H1 (cell line): ENCODE data around the gene VPS25. TPM values are rescaled to one million over a fixed set of nuclear protein-coding genes. Genes with fewer than 3 reads are reported as not detected.

ENCODE experiments used
- ATF2 ChIP-seq: IDR thresholded peaks from 2 replicates; pipeline ENCODE4 v1.6.1; 2012; ENCODE audit warnings: low read length, inconsistent platforms
- CBX8 ChIP-seq: fragments of 300-800, 300-1000 bp; sonication (generic); IDR thresholded peaks from 2 replicates; pipeline ENCODE4 v1.7.1; 2016; ENCODE audit warnings: low read depth, low read length, borderline replicate concordance
- JUN ChIP-seq: IDR thresholded peaks from 2 replicates; pipeline ENCODE4 v1.6.1; 2011; ENCODE audit warnings: low read depth, mild to moderate bottlenecking, improper control_type of control experiment, low read length
- SAP30 ChIP-seq: fragments of 300-600 bp; sonication (generic); IDR thresholded peaks from 2 replicates; pipeline ENCODE4 v1.7.1; 2012; ENCODE audit warnings: low read length, moderate library complexity, mild to moderate bottlenecking, inconsistent platforms; ENCODE audit not compliant: insufficient read depth, insufficient replicate concordance
- SIRT6 ChIP-seq: IDR thresholded peaks from one replicate; pipeline ENCODE4 v1.7.1; 2012; ENCODE audit warnings: low read length, inconsistent platforms
- SP1 ChIP-seq: IDR thresholded peaks from 2 replicates; pipeline ENCODE4 v1.6.1; 2011; ENCODE audit warnings: low read depth, low read length
- SUZ12 ChIP-seq: fragments of 200-600 bp; sonication (generic); IDR thresholded peaks from 2 replicates; pipeline ENCODE4 v1.6.1; 2012; ENCODE audit warnings: mild to moderate bottlenecking, inconsistent platforms, low read length, moderate library complexity, mixed read lengths
- TCF12 ChIP-seq: IDR thresholded peaks from 2 replicates; pipeline ENCODE4 v1.6.1; 2011; ENCODE audit warnings: low read depth, mild to moderate bottlenecking, low read length
- ZNF274 ChIP-seq: IDR thresholded peaks from 2 replicates; pipeline ENCODE4 v1.7.0; 2012; ENCODE audit warnings: low read length, borderline replicate concordance; ENCODE audit errors: extremely low read depth
- polyA plus RNA-seq, 7 experiments: library from polyadenylated mRNA; depleted of rRNA in 3 of 7; stranded (reverse) in 5 of 7; unstranded in 2 of 7; fragments of >200 nt in 5 of 7; fragments of 200-250 nt in 2 of 7; gene quantifications; 1 replicate in 5 of 7; 2 replicates in 1 of 7; 4 replicates in 1 of 7; pipeline versions ENCODE4 v1.2.1 to v1.2.3, GENCODE V29; 2011 to 2013; ENCODE audit warnings: missing spikeins in 2 of 7, mixed read lengths in 2 of 7
- total RNA-seq: library from RNA; stranded (reverse); fragmentation: NEBNext Ultra II Directional; extraction: Animal tissue kit (Norgen Biotek cat#: 25700); gene quantifications from 2 replicates; pipeline ENCODE4 v1.2.1, GENCODE V29; 2021
- TF ChIP-seq, protein P1 (sequence below): fragments of 300-600 bp; sonication (generic); IDR thresholded peaks from 2 replicates; pipeline ENCODE4 v1.7.1; 2012; ENCODE audit warnings: low read length, moderate library complexity, mild to moderate bottlenecking, inconsistent platforms; ENCODE audit not compliant: insufficient replicate concordance

Gene VPS25
- total and polyA plus RNA-seq, 2 of the 8 experiments (the other 6 are each of a cell fraction or from before 2014, with no cell fraction given): 88.2 to 188 TPM

GRCh38 chr17:42806249-42806648 is 33.0 kb downstream of the VPS25 start (continued):
- TF ChIP-seq, protein P1, sequence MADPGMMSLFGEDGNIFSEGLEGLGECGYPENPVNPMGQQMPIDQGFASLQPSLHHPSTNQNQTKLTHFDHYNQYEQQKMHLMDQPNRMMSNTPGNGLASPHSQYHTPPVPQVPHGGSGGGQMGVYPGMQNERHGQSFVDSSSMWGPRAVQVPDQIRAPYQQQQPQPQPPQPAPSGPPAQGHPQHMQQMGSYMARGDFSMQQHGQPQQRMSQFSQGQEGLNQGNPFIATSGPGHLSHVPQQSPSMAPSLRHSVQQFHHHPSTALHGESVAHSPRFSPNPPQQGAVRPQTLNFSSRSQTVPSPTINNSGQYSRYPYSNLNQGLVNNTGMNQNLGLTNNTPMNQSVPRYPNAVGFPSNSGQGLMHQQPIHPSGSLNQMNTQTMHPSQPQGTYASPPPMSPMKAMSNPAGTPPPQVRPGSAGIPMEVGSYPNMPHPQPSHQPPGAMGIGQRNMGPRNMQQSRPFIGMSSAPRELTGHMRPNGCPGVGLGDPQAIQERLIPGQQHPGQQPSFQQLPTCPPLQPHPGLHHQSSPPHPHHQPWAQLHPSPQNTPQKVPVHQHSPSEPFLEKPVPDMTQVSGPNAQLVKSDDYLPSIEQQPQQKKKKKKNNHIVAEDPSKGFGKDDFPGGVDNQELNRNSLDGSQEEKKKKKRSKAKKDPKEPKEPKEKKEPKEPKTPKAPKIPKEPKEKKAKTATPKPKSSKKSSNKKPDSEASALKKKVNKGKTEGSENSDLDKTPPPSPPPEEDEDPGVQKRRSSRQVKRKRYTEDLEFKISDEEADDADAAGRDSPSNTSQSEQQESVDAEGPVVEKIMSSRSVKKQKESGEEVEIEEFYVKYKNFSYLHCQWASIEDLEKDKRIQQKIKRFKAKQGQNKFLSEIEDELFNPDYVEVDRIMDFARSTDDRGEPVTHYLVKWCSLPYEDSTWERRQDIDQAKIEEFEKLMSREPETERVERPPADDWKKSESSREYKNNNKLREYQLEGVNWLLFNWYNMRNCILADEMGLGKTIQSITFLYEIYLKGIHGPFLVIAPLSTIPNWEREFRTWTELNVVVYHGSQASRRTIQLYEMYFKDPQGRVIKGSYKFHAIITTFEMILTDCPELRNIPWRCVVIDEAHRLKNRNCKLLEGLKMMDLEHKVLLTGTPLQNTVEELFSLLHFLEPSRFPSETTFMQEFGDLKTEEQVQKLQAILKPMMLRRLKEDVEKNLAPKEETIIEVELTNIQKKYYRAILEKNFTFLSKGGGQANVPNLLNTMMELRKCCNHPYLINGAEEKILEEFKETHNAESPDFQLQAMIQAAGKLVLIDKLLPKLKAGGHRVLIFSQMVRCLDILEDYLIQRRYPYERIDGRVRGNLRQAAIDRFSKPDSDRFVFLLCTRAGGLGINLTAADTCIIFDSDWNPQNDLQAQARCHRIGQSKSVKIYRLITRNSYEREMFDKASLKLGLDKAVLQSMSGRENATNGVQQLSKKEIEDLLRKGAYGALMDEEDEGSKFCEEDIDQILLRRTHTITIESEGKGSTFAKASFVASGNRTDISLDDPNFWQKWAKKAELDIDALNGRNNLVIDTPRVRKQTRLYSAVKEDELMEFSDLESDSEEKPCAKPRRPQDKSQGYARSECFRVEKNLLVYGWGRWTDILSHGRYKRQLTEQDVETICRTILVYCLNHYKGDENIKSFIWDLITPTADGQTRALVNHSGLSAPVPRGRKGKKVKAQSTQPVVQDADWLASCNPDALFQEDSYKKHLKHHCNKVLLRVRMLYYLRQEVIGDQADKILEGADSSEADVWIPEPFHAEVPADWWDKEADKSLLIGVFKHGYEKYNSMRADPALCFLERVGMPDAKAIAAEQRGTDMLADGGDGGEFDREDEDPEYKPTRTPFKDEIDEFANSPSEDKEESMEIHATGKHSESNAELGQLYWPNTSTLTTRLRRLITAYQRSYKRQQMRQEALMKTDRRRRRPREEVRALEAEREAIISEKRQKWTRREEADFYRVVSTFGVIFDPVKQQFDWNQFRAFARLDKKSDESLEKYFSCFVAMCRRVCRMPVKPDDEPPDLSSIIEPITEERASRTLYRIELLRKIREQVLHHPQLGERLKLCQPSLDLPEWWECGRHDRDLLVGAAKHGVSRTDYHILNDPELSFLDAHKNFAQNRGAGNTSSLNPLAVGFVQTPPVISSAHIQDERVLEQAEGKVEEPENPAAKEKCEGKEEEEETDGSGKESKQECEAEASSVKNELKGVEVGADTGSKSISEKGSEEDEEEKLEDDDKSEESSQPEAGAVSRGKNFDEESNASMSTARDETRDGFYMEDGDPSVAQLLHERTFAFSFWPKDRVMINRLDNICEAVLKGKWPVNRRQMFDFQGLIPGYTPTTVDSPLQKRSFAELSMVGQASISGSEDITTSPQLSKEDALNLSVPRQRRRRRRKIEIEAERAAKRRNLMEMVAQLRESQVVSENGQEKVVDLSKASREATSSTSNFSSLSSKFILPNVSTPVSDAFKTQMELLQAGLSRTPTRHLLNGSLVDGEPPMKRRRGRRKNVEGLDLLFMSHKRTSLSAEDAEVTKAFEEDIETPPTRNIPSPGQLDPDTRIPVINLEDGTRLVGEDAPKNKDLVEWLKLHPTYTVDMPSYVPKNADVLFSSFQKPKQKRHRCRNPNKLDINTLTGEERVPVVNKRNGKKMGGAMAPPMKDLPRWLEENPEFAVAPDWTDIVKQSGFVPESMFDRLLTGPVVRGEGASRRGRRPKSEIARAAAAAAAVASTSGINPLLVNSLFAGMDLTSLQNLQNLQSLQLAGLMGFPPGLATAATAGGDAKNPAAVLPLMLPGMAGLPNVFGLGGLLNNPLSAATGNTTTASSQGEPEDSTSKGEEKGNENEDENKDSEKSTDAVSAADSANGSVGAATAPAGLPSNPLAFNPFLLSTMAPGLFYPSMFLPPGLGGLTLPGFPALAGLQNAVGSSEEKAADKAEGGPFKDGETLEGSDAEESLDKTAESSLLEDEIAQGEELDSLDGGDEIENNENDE: no peak
- no peak for TF ChIP-seq CBX8
- no peak for TF ChIP-seq ZNF274
- no peak for TF ChIP-seq SUZ12
- no peak for TF ChIP-seq SIRT6
- no peak for TF ChIP-seq JUN
- no peak for TF ChIP-seq ATF2
- TF ChIP-seq SP1: no peak
- TF ChIP-seq SAP30: no peak
- TF ChIP-seq TCF12: no peak
